NCI-H748 treated with DMSO at 0.1 percent for 48 hours (cell line): ENCODE data around the gene PRDM1.

Experiments used
- DNase-seq: peaks from one replicate; lab custom pipeline; 2025; lab: John Stamatoyannopoulos, UW

The PRDM1 gene

GRCh38 chr6:106070636-106071035, 15.5 kb upstream of the PRDM1 start:
- DNase-seq = no peak

- no peak for DNase-seq
Observed at GRCh38 chr6:106072501-106073090, 13.5 kb upstream of the PRDM1 start.

- DNase-seq = no peak
Observed at GRCh38 chr6:106074146-106074545, 12.0 kb upstream of the PRDM1 start.

- DNase-seq = no peak
Observed at GRCh38 chr6:106076139-106076538, 10.0 kb upstream of the PRDM1 start.

- DNase-seq = no peak
Observed at GRCh38 chr6:106077170-106077569, 9.0 kb upstream of the PRDM1 start.

GRCh38 chr6:106077881-106078280, 8.3 kb upstream of the PRDM1 start:
- DNase-seq = no peak

- no peak for DNase-seq
Observed at GRCh38 chr6:106079961-106080762, 6.0 kb upstream of the PRDM1 start.

- no peak for DNase-seq
Observed at GRCh38 chr6:106080763-106081095, 5.4 kb upstream of the PRDM1 start.

- DNase-seq = no peak
Observed at GRCh38 chr6:106081715-106082114, 4.4 kb upstream of the PRDM1 start.

- no peak for DNase-seq
Observed at GRCh38 chr6:106082735-106083398, 3.3 kb upstream of the PRDM1 start.

- no peak for DNase-seq
Observed at GRCh38 chr6:106083618-106084017, 2.5 kb upstream of the PRDM1 start.

GRCh38 chr6:106084106-106084988, 1.8 kb upstream of the PRDM1 start:
- DNase-seq = peak; percentile 92

- DNase-seq = peak; percentile 52
Observed at GRCh38 chr6:106084989-106085691, 996 bp upstream of the PRDM1 start.

- no peak for DNase-seq
Observed at GRCh38 chr6:106085692-106085983, 498 bp upstream of the PRDM1 start.

- DNase-seq = no peak
Observed at GRCh38 chr6:106086814-106087175, 659 bp downstream of the PRDM1 start.

- DNase-seq = no peak
Observed at GRCh38 chr6:106087548-106088325, 1.6 kb downstream of the PRDM1 start.

GRCh38 chr6:106090001-106090400, 3.9 kb downstream of the PRDM1 start:
- DNase-seq = no peak

- no peak for DNase-seq
Observed at GRCh38 chr6:106092279-106092678, 6.1 kb downstream of the PRDM1 start.

GRCh38 chr6:106094261-106094963, 8.3 kb downstream of the PRDM1 start:
- no peak for DNase-seq

GRCh38 chr6:106094964-106095335, 8.8 kb downstream of the PRDM1 start:
- DNase-seq = no peak
